HepG2 (cell line): Measurements from ENCODE around the gene SBK1. TPM values are rescaled to one million over a fixed set of nuclear protein-coding genes. Genes with fewer than 3 reads are reported as not detected.

Source experiments
- ATAC-seq: fragments of 200-7000 bp; cut with Tn5 transposase; 3 replicates; pipeline ENCODE4 v1.9.1; 2020; ENCODE audit warnings: mild to moderate bottlenecking, moderate library complexity
- BruUV-seq: library from RNA; stranded (reverse); fragments of 400-500 nt; replicated peaks from 2 replicates; lab custom pipeline; 2021; lab: Mats Ljungman, UMichigan
- CTCF ChIA-PET: fragments of 300-600 bp; formaldehyde crosslinking; extraction: SDS; loops from one replicate; lab custom pipeline; 2021; ENCODE audit warnings: low total read pairs, inconsistent platforms, low intra/inter-chr PET ratio; lab: Yijun Ruan, JAX
- POLR2A ChIA-PET: fragments of 350-600 bp; sonication (Branson Sonifier 250); formaldehyde crosslinking; loops from one replicate; lab custom pipeline; 2020; ENCODE audit warnings: antibody characterized with exemption, inconsistent platforms; lab: Yijun Ruan, JAX
- DNase-seq: peaks from one replicate; pipeline ENCODE4 v3.0.0-alpha.2; 2015; ENCODE audit warnings: low spot score
- FAIRE-seq: peaks from 3 replicates; lab custom pipeline; 2011; peaks lifted over from hg19 to GRCh38; lab: Jason Lieb, UNC
- H2AFZ ChIP-seq: one replicate; pipeline ENCODE4 v1.6.1; 2011; ENCODE audit warnings: low read length, inconsistent platforms
- H3K27ac ChIP-seq: fragments of 300-600 bp; 3 replicates; pipeline ENCODE4 v1.8.0; 2011; ENCODE audit warnings: mixed run types, mild to moderate bottlenecking, mixed read lengths, low read length, inconsistent platforms; ENCODE audit not compliant: insufficient read depth; ENCODE audit errors: extremely low read length
- H3K27me3 ChIP-seq, 2 experiments: fragments of 200-600 bp in 1 of 2; 2 replicates in 1 of 2; 3 replicates in 1 of 2; pipeline versions ENCODE4 v1.6.0 to v1.8.0; 2011; ENCODE audit warnings: low read length in 2 of 2, mild to moderate bottlenecking in 2 of 2, moderate library complexity in 2 of 2, inconsistent platforms in 1 of 2; ENCODE audit not compliant: insufficient read depth in 2 of 2, control insufficient read depth in 1 of 2
- H3K36me3 ChIP-seq, 2 experiments: fragments of 200-600 bp in 1 of 2; replicated peaks in 1 of 2; 2 replicates in 1 of 2; 3 replicates in 1 of 2; pipeline versions ENCODE4 v1.5.1 to v1.8.0; 2011; ENCODE audit warnings: low read length in 2 of 2, inconsistent platforms in 1 of 2; ENCODE audit not compliant: insufficient read depth in 2 of 2, control insufficient read depth in 1 of 2
- H3K4me1 ChIP-seq: 2 replicates; pipeline ENCODE4 v1.5.1; 2012; ENCODE audit warnings: low read length, inconsistent platforms; ENCODE audit not compliant: insufficient read depth
- H3K4me2 ChIP-seq: 2 replicates; pipeline ENCODE4 v1.6.0; 2011; ENCODE audit warnings: low read depth, low read length, inconsistent platforms
- H3K4me3 ChIP-seq, 3 experiments: fragments of 200-600 bp in 1 of 3; sonication (generic), shearing (Covaris generic) in 1 of 3; replicated peaks in 1 of 3; 2 replicates each; pipeline ENCODE4 v1.5.1; 2011 to 2016; ENCODE audit warnings: low read length in 3 of 3, inconsistent platforms in 2 of 3, low read depth in 2 of 3, mild to moderate bottlenecking in 2 of 3, control low read depth in 1 of 3, mixed read lengths in 1 of 3; ENCODE audit not compliant: insufficient read depth in 1 of 3
- H3K79me2 ChIP-seq: one replicate; pipeline ENCODE4 v1.6.1; 2011; ENCODE audit warnings: low read length, inconsistent platforms; ENCODE audit not compliant: insufficient read depth
- H3K9ac ChIP-seq: 2 replicates; pipeline ENCODE4 v1.6.0; 2011; ENCODE audit warnings: mild to moderate bottlenecking, low read depth, low read length, inconsistent platforms; ENCODE audit not compliant: insufficient read depth
- H3K9me3 ChIP-seq: 2 replicates; pipeline ENCODE4 v1.5.1; 2012; ENCODE audit warnings: mild to moderate bottlenecking, low read length
- H4K20me1 ChIP-seq: 2 replicates; pipeline ENCODE4 v1.6.0; 2011; ENCODE audit warnings: inconsistent platforms, mild to moderate bottlenecking, low read length, moderate library complexity; ENCODE audit not compliant: insufficient read depth
- ARNTL ChIP-seq: sonication (generic); formaldehyde crosslinking; IDR thresholded peaks from 2 replicates; pipeline ENCODE4 v1.4.0; 2020; ENCODE audit warnings: mild to moderate bottlenecking, missing genetic modification reagents
- CENPX ChIP-seq: sonication (generic); formaldehyde crosslinking; IDR thresholded peaks from 2 replicates; pipeline ENCODE4 v1.9.0; 2021; ENCODE audit warnings: mild to moderate bottlenecking, missing genetic modification reagents, moderate library complexity
- CREB1 ChIP-seq, 2 experiments: fragments of 450-650 bp in 1 of 2; IDR thresholded peaks; 2 replicates each; pipeline ENCODE4 v1.6.1; 2016 to 2017; ENCODE audit warnings: control low read depth in 1 of 2, mild to moderate bottlenecking in 1 of 2, missing compliant biosample characterization in 1 of 2, missing genetic modification characterization in 1 of 2
- HOXA3 ChIP-seq: sonication (generic); formaldehyde crosslinking; IDR thresholded peaks from 2 replicates; pipeline ENCODE4 v1.5.0; 2020; ENCODE audit warnings: missing genetic modification reagents
- KMT2A ChIP-seq: sonication (generic); formaldehyde crosslinking; IDR thresholded peaks from 2 replicates; pipeline ENCODE4 v1.4.0; 2020; ENCODE audit warnings: missing genetic modification reagents
- MAFF ChIP-seq: IDR thresholded peaks from 2 replicates; pipeline ENCODE4 v1.6.1; 2011; ENCODE audit warnings: low read depth, low read length, improper control_type of control experiment
- MTA1 ChIP-seq: sonication (generic); formaldehyde crosslinking; IDR thresholded peaks from 2 replicates; pipeline ENCODE4 v1.4.0; 2020; ENCODE audit warnings: missing genetic modification reagents, mild to moderate bottlenecking, borderline replicate concordance
- MYNN ChIP-seq: sonication (generic); formaldehyde crosslinking; IDR thresholded peaks from 2 replicates; pipeline ENCODE4 v1.4.0; 2020; ENCODE audit warnings: mild to moderate bottlenecking, low read depth, missing genetic modification reagents
- PHF5A ChIP-seq: IDR thresholded peaks from one replicate; pipeline ENCODE4 v1.6.1; 2018; ENCODE audit warnings: low read depth, missing genetic modification reagents; ENCODE audit not compliant: unreplicated experiment
- PITX1 ChIP-seq: sonication (generic); formaldehyde crosslinking; IDR thresholded peaks from 2 replicates; pipeline ENCODE4 v1.5.1; 2020; ENCODE audit warnings: mild to moderate bottlenecking, missing genetic modification reagents
- RFX3 ChIP-seq: IDR thresholded peaks from 2 replicates; pipeline ENCODE4 v1.6.1; 2016; ENCODE audit warnings: missing biosample characterization, missing genetic modification reagents
- SRSF4 ChIP-seq: fragments of 200-400 bp; formaldehyde crosslinking; IDR thresholded peaks from one replicate; pipeline ENCODE4 v1.6.1; 2018; ENCODE audit warnings: mild to moderate bottlenecking, low read depth, low read length, moderate library complexity; ENCODE audit not compliant: poor library complexity, severe bottlenecking
- ZC3H13 ChIP-seq: sonication (generic); formaldehyde crosslinking; IDR thresholded peaks from 2 replicates; pipeline ENCODE4 v1.8.1; 2023; ENCODE audit warnings: mild to moderate bottlenecking, missing genetic modification reagents, moderate library complexity
- ZNF224 ChIP-seq: sonication (generic); formaldehyde crosslinking; IDR thresholded peaks from 2 replicates; pipeline ENCODE4 v1.5.0; 2020; ENCODE audit warnings: mild to moderate bottlenecking, missing genetic modification reagents
- ZNF292 ChIP-seq: sonication (generic); formaldehyde crosslinking; IDR thresholded peaks from 2 replicates; pipeline ENCODE4 v1.8.1; 2022; ENCODE audit warnings: mild to moderate bottlenecking, low read depth, missing genetic modification reagents, borderline replicate concordance
- ZNF780A ChIP-seq: sonication (generic); formaldehyde crosslinking; IDR thresholded peaks from 2 replicates; pipeline ENCODE4 v1.8.0; 2022; ENCODE audit warnings: mild to moderate bottlenecking, missing genetic modification reagents, moderate library complexity
- ZNF841 ChIP-seq: sonication (generic); formaldehyde crosslinking; IDR thresholded peaks from 2 replicates; pipeline ENCODE4 v1.8.1; 2023; ENCODE audit warnings: missing genetic modification reagents, borderline replicate concordance
- WGBS: methylation state at CpG from one replicate; pipeline ENCODE4 v1.1.6; 2017; ENCODE audit warnings: low lambda C conversion rate; 5-methylcytosine and 5-hydroxymethylcytosine counted together
- in situ Hi-C: cut with HindIII; loops from 2 replicates; pipeline ENCODE4 v1.10.0; 2017; ENCODE audit warnings: low pct_unique_long_range_greater_than_20kb; ENCODE audit not compliant: extremely low pct_ligation_motif_present
- intact Hi-C: fragments of 100-400 bp; cut with micrococcal nuclease; formaldehyde crosslinking; loops from one replicate; pipeline ENCODE4 v1.10.0; 2022; ENCODE audit not compliant: unreplicated experiment
- polyA plus RNA-seq, 8 experiments: library from polyadenylated mRNA; depleted of rRNA in 3 of 8; stranded (reverse) in 7 of 8; unstranded in 1 of 8; fragments of >200 nt; fragmentation: Illumina TruSeq in 4 of 8; extraction: Trizol in 4 of 8; gene quantifications; 2 replicates each; pipeline versions ENCODE4 v1.2.1 to v1.2.3, GENCODE V29; 2011 to 2016; ENCODE audit warnings: low read depth in 4 of 8, missing spikeins in 1 of 8, mixed read lengths in 1 of 8; ENCODE audit not compliant: insufficient read depth in 1 of 8
- total RNA-seq, 5 experiments: library from RNA; depleted of rRNA; stranded (reverse); fragments of >200 nt; fragmentation: Illumina TruSeq; extraction: Trizol; gene quantifications; 2 replicates each; pipeline ENCODE4 v1.2.3, GENCODE V29; 2016; ENCODE audit warnings: low read depth in 1 of 5
- TF ChIP-seq, protein P1 (sequence below): sonication (generic); formaldehyde crosslinking; conservative IDR thresholded peaks from 2 replicates; pipeline ENCODE4 v1.4.0; 2020; ENCODE audit warnings: missing genetic modification reagents
- TF ChIP-seq, protein P2 (sequence below): sonication (generic); formaldehyde crosslinking; IDR thresholded peaks from 2 replicates; pipeline ENCODE4 v1.4.0; 2020; ENCODE audit warnings: missing genetic modification reagents

SBK1 gene
- total and polyA plus RNA-seq, 2 of the 13 experiments (the other 11 are each of a cell fraction or from before 2014, with no cell fraction given): 0.15 to 0.17 TPM

DNA sequence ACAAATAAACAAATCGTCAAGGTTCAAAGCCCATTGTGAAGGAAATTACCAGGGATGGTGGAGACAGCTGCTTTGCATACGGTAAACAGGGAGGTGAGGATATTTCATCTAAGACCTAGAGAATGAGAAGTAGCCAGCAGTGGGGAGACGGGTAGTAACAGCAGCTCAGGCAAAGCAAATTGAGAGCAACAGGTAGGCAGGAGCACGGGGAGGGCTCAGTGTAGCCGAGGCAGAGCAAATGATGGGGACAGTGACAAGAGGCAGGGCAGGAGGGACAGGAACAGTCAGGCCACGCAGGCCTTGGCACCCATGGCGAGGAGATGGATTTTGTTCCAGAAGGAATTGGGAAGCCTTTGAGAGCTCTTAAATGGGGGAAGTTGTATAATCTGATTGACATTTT is 29.0 kb upstream of the SBK1 start:
- no peaks in the 10 kb centered on the region for H3K9me3 ChIP-seq
- POLR2A ChIA-PET: no interaction called here
- no peak overlapping the region for H3K27ac ChIP-seq
- 24% methylated on average over 6 of the region's 7 CpGs for WGBS
- peaks cover 4 to 32% of the 10 kb centered on the region in 2 experiments; a peak in 4 of 5 replicates for H3K27me3 ChIP-seq
- no peaks in the 10 kb centered on the region for H3K36me3 ChIP-seq
- H3K4me1 ChIP-seq: 0 out of 2 replicates have a peak, but pooled peaks cover 6% of the 10 kb centered on the region
- H2AFZ ChIP-seq: no peak overlapping the region
- in situ Hi-C loops (no loop called here), intact Hi-C loops (no loop called here)
- no peak for DNase-seq
- no peak for FAIRE-seq
- no peak overlapping the region for H3K9ac ChIP-seq
- H3K4me3 ChIP-seq: no peak overlapping the region
- no peak overlapping the region for H3K4me2 ChIP-seq
- H3K79me2 ChIP-seq: no peaks in the 10 kb centered on the region
- BruUV-seq: no TSS peak
- no peaks in the 10 kb centered on the region for H4K20me1 ChIP-seq
- no peak for ATAC-seq
- CTCF ChIA-PET: no interaction called here
- TF ChIP-seq RFX3 (CRISPR knock-in tag) (no peak), ARNTL (CRISPR knock-in tag) (no peak), CENPX (CRISPR knock-in tag) (no peak), PHF5A (CRISPR knock-in tag) (no peak), MTA1 (CRISPR knock-in tag) (no peak), ZC3H13 (CRISPR knock-in tag) (no peak), ZNF292 (CRISPR knock-in tag) (no peak), SRSF4 (no peak)
- TF ChIP-seq, all 625 proteins: peak for 0

DNA sequence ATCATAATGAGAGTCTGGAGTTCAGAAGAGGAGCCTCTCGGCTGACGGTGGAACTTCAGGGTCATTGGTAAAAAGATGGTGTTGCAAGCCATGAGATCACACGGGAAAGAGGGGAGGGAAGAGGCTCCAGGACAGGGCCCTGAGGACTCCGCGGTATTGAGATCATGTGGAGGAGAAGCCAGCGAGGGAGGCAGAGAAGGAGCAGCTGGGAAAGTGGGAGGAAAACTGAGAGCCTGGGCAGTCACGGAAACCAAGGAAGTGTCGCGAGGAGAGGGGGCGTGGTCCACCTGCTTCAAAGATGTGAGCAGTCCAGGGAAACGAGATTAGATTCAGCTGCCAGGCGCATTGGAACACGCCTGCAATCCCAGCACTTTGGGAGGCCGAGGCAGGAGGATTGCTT is 27.7 kb upstream of the SBK1 start:
- no peaks in the 10 kb centered on the region for H3K79me2 ChIP-seq
- in situ Hi-C loops: no loop called here
- H3K4me1 ChIP-seq: 0 out of 2 replicates have a peak, but pooled peaks cover 6% of the 10 kb centered on the region
- ChIA-PET POLR2A (no interaction called here), CTCF (no interaction called here)
- H3K36me3 ChIP-seq: no peaks in the 10 kb centered on the region
- no peaks in the 10 kb centered on the region for H3K9me3 ChIP-seq
- H3K9ac ChIP-seq: no peak overlapping the region
- no peak overlapping the region for H3K27ac ChIP-seq
- no peaks in the 10 kb centered on the region for H4K20me1 ChIP-seq
- H3K4me3 ChIP-seq: peak overlapping the region in 1 of 3 experiments; percentile 22; a peak in 1 of 6 replicates
- 3% methylated on average over 14 of the region's 14 CpGs for WGBS
- FAIRE-seq: no peak
- H3K27me3 ChIP-seq: peaks cover 3 to 19% of the 10 kb centered on the region in 2 experiments; a peak in 3 of 5 replicates
- peak overlapping the region; percentile 43; the same call in 1 of the 2 replicates for H3K4me2 ChIP-seq
- intact Hi-C loops: no loop called here
- no peak for DNase-seq
- no peak for ATAC-seq
- BruUV-seq: no TSS peak
- no peak overlapping the region for H2AFZ ChIP-seq
- TF ChIP-seq ZNF841 (no peak), CREB1 (IDR thresholded peaks at IDR 0.05) (no peak), CREB1 (CRISPR knock-in tag; IDR thresholded peaks at IDR 0.05) (no peak), HOXA3 (no peak), PITX1 (no peak), ZNF224 (CRISPR knock-in tag) (no peak), ZNF780A (CRISPR knock-in tag) (no peak), KMT2A (CRISPR knock-in tag) (no peak), MYNN (no peak), MAFF (no peak)
- TF ChIP-seq, protein P1, sequence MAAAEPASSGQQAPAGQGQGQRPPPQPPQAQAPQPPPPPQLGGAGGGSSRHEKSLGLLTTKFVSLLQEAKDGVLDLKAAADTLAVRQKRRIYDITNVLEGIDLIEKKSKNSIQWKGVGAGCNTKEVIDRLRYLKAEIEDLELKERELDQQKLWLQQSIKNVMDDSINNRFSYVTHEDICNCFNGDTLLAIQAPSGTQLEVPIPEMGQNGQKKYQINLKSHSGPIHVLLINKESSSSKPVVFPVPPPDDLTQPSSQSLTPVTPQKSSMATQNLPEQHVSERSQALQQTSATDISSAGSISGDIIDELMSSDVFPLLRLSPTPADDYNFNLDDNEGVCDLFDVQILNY (CRISPR knock-in tag): no peak
- TF ChIP-seq, protein P2, sequence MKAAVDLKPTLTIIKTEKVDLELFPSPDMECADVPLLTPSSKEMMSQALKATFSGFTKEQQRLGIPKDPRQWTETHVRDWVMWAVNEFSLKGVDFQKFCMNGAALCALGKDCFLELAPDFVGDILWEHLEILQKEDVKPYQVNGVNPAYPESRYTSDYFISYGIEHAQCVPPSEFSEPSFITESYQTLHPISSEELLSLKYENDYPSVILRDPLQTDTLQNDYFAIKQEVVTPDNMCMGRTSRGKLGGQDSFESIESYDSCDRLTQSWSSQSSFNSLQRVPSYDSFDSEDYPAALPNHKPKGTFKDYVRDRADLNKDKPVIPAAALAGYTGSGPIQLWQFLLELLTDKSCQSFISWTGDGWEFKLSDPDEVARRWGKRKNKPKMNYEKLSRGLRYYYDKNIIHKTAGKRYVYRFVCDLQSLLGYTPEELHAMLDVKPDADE (CRISPR knock-in tag): no peak
